PC-3 (cell line): ENCODE data around the gene DPF1.

Source experiments
- CTCF ChIP-seq: fragments of 300-600 bp; sonication (generic); conservative IDR thresholded peaks from 2 replicates; pipeline ENCODE4 v1.5.1; 2017; ENCODE audit warnings: antibody characterized with exemption, low read depth, mild to moderate bottlenecking, low read length
- EZH2 ChIP-seq: fragments of 300-600 bp; sonication (generic); IDR thresholded peaks from one replicate; pipeline ENCODE4 v1.6.1; 2017; ENCODE audit warnings: antibody characterized with exemption, mild to moderate bottlenecking, low read length; ENCODE audit not compliant: unreplicated experiment

GRCh38 chr19:38163419-38164290 is 60.4 kb downstream of the DPF1 start:
- TF ChIP-seq EZH2 (no peak), CTCF (no peak)
